ENCODE results near the gene NACAD.

NACAD gene

GRCh38 chr7:45055594-45056219 is 33.1 kb downstream of the NACAD start:
- TF ChIP-seq GATA3 (IDR thresholded peaks at IDR 0.05; ENCODE audit: low read depth, low read length) (no peak), GATA2 (IDR thresholded peaks at IDR 0.05; ENCODE audit: low read depth, low read length) (no peak)

- TF ChIP-seq GATA2 (IDR thresholded peaks at IDR 0.05; ENCODE audit: low read depth, low read length) = no peak
- TF ChIP-seq GATA3 (IDR thresholded peaks at IDR 0.05; ENCODE audit: low read depth, low read length) = no peak
Observed at GRCh38 chr7:45055016-45055415, 33.8 kb downstream of the NACAD start.

GRCh38 chr7:45054442-45054841 is 34.3 kb downstream of the NACAD start:
- TF ChIP-seq GATA2 (IDR thresholded peaks at IDR 0.05; ENCODE audit: low read depth, low read length) = no peak
- TF ChIP-seq GATA3 (IDR thresholded peaks at IDR 0.05; ENCODE audit: low read depth, low read length) = no peak

GRCh38 chr7:45053941-45054340 is 34.8 kb downstream of the NACAD start:
- TF ChIP-seq GATA2 (IDR thresholded peaks at IDR 0.05; ENCODE audit: low read depth, low read length) (no peak), GATA3 (IDR thresholded peaks at IDR 0.05; ENCODE audit: low read depth, low read length) (no peak)

- TF ChIP-seq GATA3 (IDR thresholded peaks at IDR 0.05; ENCODE audit: low read depth, low read length) (no peak), GATA2 (IDR thresholded peaks at IDR 0.05; ENCODE audit: low read depth, low read length) (no peak)
Observed at GRCh38 chr7:45053401-45053800, 35.4 kb downstream of the NACAD start.

- TF ChIP-seq GATA3 (IDR thresholded peaks at IDR 0.05; ENCODE audit: low read depth, low read length) (no peak), GATA2 (IDR thresholded peaks at IDR 0.05; ENCODE audit: low read depth, low read length) (no peak)
Observed at GRCh38 chr7:45052011-45052410, 36.8 kb downstream of the NACAD start.

- TF ChIP-seq GATA2 (IDR thresholded peaks at IDR 0.05; ENCODE audit: low read depth, low read length) (no peak), GATA3 (IDR thresholded peaks at IDR 0.05; ENCODE audit: low read depth, low read length) (no peak)
Observed at GRCh38 chr7:45050198-45050597, 38.6 kb downstream of the NACAD start.

- no peak for TF ChIP-seq GATA3 (IDR thresholded peaks at IDR 0.05; ENCODE audit: low read depth, low read length)
- TF ChIP-seq GATA2 (IDR thresholded peaks at IDR 0.05; ENCODE audit: low read depth, low read length) = no peak
Observed at GRCh38 chr7:45048748-45049147, 40.0 kb downstream of the NACAD start.

GRCh38 chr7:45044338-45044737 is 44.4 kb downstream of the NACAD start:
- TF ChIP-seq GATA3 (IDR thresholded peaks at IDR 0.05; ENCODE audit: low read depth, low read length) = no peak
- no peak for TF ChIP-seq GATA2 (IDR thresholded peaks at IDR 0.05; ENCODE audit: low read depth, low read length)

- TF ChIP-seq GATA2 (IDR thresholded peaks at IDR 0.05; ENCODE audit: low read depth, low read length) (no peak), GATA3 (IDR thresholded peaks at IDR 0.05; ENCODE audit: low read depth, low read length) (no peak)
Observed at GRCh38 chr7:45039106-45039505, 49.7 kb downstream of the NACAD start.

GRCh38 chr7:45037876-45038275 is 50.9 kb downstream of the NACAD start:
- TF ChIP-seq GATA3 (IDR thresholded peaks at IDR 0.05; ENCODE audit: low read depth, low read length) (no peak), GATA2 (IDR thresholded peaks at IDR 0.05; ENCODE audit: low read depth, low read length) (no peak)

- no peak for TF ChIP-seq GATA2 (IDR thresholded peaks at IDR 0.05; ENCODE audit: low read depth, low read length)
- no peak for TF ChIP-seq GATA3 (IDR thresholded peaks at IDR 0.05; ENCODE audit: low read depth, low read length)
Observed at GRCh38 chr7:45036796-45037195, 52.0 kb downstream of the NACAD start.

GRCh38 chr7:45036317-45036716 is 52.5 kb downstream of the NACAD start:
- no peak for TF ChIP-seq GATA2 (IDR thresholded peaks at IDR 0.05; ENCODE audit: low read depth, low read length)
- no peak for TF ChIP-seq GATA3 (IDR thresholded peaks at IDR 0.05; ENCODE audit: low read depth, low read length)

- TF ChIP-seq GATA3 (IDR thresholded peaks at IDR 0.05; ENCODE audit: low read depth, low read length) = no peak
- no peak for TF ChIP-seq GATA2 (IDR thresholded peaks at IDR 0.05; ENCODE audit: low read depth, low read length)
Observed at GRCh38 chr7:45035893-45036292, 52.9 kb downstream of the NACAD start.

- TF ChIP-seq GATA2 (IDR thresholded peaks at IDR 0.05; ENCODE audit: low read depth, low read length) = no peak
- TF ChIP-seq GATA3 (IDR thresholded peaks at IDR 0.05; ENCODE audit: low read depth, low read length) = no peak
Observed at GRCh38 chr7:45035371-45035770, 53.4 kb downstream of the NACAD start.

- TF ChIP-seq GATA3 (IDR thresholded peaks at IDR 0.05; ENCODE audit: low read depth, low read length) (no peak), GATA2 (IDR thresholded peaks at IDR 0.05; ENCODE audit: low read depth, low read length) (no peak)
Observed at GRCh38 chr7:45033931-45034290, 54.9 kb downstream of the NACAD start.

All from SH-SY5Y (cell line).